ENCODE results near the gene SLC6A18.

DNA sequence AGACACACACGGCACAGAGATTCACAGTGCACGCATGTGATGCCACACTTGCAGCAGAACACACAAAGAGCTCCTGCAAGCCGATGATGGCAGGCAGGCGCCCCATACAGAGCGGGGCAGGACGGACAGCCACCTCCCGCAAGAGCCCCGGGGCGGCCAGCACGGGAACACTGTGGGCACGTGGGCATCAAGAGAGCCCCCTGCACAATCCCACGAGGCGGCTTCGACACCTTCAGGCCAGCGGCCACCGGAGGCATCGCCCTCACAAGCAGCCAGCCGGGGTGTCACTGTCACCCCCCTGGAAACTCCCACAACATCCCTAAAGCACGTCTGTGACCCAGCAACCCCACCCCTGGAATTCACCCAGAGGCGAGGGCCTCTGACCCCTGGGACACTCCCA, 51.7 kb downstream of the SLC6A18 start:
- TF ChIP-seq, protein P1, sequence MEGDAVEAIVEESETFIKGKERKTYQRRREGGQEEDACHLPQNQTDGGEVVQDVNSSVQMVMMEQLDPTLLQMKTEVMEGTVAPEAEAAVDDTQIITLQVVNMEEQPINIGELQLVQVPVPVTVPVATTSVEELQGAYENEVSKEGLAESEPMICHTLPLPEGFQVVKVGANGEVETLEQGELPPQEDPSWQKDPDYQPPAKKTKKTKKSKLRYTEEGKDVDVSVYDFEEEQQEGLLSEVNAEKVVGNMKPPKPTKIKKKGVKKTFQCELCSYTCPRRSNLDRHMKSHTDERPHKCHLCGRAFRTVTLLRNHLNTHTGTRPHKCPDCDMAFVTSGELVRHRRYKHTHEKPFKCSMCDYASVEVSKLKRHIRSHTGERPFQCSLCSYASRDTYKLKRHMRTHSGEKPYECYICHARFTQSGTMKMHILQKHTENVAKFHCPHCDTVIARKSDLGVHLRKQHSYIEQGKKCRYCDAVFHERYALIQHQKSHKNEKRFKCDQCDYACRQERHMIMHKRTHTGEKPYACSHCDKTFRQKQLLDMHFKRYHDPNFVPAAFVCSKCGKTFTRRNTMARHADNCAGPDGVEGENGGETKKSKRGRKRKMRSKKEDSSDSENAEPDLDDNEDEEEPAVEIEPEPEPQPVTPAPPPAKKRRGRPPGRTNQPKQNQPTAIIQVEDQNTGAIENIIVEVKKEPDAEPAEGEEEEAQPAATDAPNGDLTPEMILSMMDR (IDR thresholded peaks at IDR 0.05) = no peak
- no peak for TF ChIP-seq POLR2A (IDR thresholded peaks at IDR 0.05)

Measured in esophagus squamous epithelium (tissue), 4 donors.